ENCODE measurements around the gene TOP2B.

The TOP2B gene

DNA sequence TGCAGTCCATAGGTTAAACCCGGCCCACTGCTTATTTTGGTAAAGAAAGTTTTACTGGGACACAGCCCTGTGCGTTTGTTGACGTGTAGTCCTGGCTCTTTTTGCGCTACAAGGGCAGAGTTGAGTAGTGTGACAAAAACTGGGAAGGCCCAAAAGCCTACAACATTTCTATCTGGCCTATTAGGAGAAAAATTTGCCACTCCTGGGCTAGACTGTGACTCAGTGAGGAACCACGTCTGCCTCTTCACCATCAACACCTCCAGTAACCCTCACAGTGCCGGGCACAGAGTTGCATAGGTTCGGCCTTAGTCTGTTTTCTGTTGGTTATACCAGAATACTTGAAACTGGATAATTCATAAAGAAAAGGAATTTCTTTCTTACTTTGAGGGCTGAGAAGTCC, 110.3 kb downstream of the TOP2B start:
- no peak for DNase-seq (ENCODE audit: low spot score)
- H3K4me3 ChIP-seq: no peak overlapping the region
- TF ChIP-seq, protein P1, sequence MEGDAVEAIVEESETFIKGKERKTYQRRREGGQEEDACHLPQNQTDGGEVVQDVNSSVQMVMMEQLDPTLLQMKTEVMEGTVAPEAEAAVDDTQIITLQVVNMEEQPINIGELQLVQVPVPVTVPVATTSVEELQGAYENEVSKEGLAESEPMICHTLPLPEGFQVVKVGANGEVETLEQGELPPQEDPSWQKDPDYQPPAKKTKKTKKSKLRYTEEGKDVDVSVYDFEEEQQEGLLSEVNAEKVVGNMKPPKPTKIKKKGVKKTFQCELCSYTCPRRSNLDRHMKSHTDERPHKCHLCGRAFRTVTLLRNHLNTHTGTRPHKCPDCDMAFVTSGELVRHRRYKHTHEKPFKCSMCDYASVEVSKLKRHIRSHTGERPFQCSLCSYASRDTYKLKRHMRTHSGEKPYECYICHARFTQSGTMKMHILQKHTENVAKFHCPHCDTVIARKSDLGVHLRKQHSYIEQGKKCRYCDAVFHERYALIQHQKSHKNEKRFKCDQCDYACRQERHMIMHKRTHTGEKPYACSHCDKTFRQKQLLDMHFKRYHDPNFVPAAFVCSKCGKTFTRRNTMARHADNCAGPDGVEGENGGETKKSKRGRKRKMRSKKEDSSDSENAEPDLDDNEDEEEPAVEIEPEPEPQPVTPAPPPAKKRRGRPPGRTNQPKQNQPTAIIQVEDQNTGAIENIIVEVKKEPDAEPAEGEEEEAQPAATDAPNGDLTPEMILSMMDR (IDR thresholded peaks at IDR 0.05): no peak
- no peak overlapping the region for H3K27ac ChIP-seq

DNA sequence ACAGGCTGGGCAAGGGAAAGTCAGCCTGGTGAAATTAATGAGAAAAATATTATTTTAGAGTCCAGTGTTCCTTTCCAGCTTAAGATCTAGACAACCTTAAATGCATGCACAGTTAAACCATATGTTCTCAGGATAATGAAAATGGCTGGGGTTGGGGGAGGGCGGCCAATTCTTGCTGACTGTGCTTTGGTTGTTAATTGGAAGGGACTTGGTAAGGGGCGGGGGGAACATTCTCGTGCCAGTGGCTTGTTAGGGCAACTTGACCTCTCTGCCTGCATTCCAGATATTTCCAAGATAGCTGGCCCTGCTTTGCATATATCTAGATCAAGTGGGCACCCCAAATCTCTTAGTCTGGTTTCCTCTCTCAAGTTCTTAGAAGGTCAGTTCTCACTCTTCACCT, 112.5 kb downstream of the TOP2B start:
- TF ChIP-seq, protein P1 (IDR thresholded peaks at IDR 0.05): no peak
- no peak for DNase-seq (ENCODE audit: low spot score)
- Histone ChIP-seq H3K4me3 (no peak overlapping the region), H3K27ac (no peak overlapping the region)

DNA sequence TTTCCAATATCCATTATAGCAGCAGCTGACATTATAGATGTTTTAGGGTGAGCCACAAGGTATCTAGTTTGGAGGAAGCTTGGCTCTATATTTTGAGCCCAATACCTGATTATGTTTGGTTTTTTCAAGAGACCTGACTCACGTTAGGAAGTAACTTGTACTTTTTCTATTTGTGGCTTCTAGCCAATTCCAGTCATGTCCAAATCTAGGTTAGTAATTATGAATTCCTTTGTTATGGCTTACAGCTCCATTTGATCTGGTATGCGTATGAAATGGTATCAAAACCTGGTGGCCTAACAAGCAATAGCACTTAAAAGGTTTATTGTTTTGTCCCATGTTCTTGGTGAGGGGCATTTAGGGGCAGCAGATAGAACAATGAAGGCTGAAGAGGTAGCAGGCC, 115.9 kb downstream of the TOP2B start:
- DNase-seq (ENCODE audit: low spot score): no peak
- Histone ChIP-seq H3K4me3 (no peak overlapping the region), H3K27ac (no peak overlapping the region)
- TF ChIP-seq, protein P1 (IDR thresholded peaks at IDR 0.05): no peak

DNA sequence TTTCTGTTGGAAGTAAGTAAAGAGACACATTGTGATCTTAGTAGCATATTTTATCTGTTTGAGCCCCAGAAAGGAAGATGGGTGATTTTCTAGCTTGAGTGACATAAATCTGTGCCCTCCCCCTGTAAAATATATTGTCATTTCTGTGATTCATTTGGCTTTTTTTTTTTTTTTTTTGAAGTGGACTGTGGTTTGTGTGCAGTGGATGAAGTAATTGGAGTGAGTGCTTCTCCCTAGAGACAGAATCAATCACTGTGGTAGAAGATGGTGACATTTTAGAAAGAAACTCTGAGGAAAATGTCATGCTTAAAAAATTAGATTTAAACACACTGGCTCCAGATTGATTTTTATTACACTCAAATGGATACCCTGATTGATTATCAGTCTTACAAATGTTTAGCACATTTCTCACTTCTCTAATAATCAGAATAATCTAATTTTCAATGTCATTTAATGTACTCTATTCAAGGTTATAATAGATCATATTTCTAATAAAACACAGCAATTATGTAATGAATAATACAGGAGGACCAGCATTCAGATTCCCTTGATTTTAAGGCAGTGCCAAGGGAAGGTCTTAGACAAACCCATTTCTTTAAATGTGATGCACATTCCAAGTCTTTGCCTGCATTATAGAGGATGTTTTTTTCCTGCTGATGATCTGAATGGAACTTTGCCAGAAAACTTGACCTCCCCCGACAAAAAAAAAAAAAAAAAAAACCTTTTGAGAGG, 116.6 kb downstream of the TOP2B start:
- Histone ChIP-seq H3K4me3 (no peak overlapping the region), H3K27ac (no peak overlapping the region)
- DNase-seq (ENCODE audit: low spot score): no peak
- TF ChIP-seq, protein P1 (IDR thresholded peaks at IDR 0.05): no peak

Measured in coronary artery (tissue), 2 donors.